Erythroblast (primary cell): Measurements from ENCODE around the gene MICU1.
"Not testable (repeated sequence)": the region's sequence is repeated elsewhere in the genome, so short reads cannot be mapped to it uniquely, and the experiment has no call there.

Source experiments
- DNase-seq, 2 experiments: peaks; one replicate each; lab custom pipeline; 2025; lab: John Stamatoyannopoulos, UW
- GATA1 ChIP-seq: IDR thresholded peaks from 2 replicates; pipeline ENCODE4 v1.6.1; 2011; ENCODE audit warnings: low read depth, mild to moderate bottlenecking, control low read depth, low read length, moderate library complexity
- POLR2A ChIP-seq: IDR thresholded peaks from 2 replicates; pipeline ENCODE4 v1.6.1; 2011; ENCODE audit warnings: mild to moderate bottlenecking, low read length

MICU1 gene

DNA sequence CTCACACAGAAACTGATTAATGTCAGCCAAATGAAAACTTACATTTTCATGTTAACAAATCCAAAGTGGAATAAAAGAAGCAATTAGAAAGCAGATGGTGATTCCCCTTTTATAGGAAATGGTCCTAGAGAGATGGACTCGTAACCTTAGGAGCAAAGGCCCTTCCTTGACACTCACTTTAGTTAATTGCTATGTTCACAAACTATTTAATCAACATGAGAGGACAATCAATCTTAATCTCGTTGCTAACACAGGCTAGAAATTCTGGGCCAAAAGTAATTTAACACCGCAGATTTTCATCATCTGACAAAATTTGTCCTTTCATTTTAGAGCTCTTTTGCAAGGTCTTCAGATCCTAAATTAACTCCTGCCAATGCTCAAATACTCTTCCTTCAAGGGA lies 207.2 kb downstream of the MICU1 start:
- DNase-seq = no peak
- no peak for TF ChIP-seq POLR2A
- no peak for TF ChIP-seq GATA1

- DNase-seq = no peak
- TF ChIP-seq GATA1 = no peak
- TF ChIP-seq POLR2A = no peak
These were observed 207.9 kb downstream of the MICU1 start for GRCh38 chr10:72417971-72418370.

- no peak for TF ChIP-seq GATA1
- no peak for TF ChIP-seq POLR2A
- no peak for DNase-seq
These were observed 209.2 kb downstream of the MICU1 start for GRCh38 chr10:72416661-72417060.

DNA sequence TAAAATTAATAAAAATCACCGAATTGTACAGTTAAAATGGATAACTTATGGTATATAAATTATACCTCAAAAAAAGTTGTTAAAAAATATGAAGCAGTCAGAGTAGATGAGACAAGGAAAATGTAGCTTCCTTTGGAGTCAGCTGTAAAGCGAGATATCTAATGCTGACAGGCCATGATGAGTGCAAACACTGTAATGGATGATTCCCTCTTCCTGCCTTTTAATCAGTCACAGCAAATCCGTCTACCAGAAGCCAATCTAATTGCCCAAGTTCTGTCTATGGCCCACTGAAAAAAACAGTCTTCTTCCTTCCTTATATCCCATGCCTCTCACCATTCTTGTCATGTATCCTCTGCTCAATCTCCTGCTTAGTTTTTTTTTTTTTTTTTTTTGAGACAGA lies 211.2 kb downstream of the MICU1 start:
- no peak for TF ChIP-seq POLR2A
- TF ChIP-seq GATA1 = no peak
- DNase-seq = no peak

DNA sequence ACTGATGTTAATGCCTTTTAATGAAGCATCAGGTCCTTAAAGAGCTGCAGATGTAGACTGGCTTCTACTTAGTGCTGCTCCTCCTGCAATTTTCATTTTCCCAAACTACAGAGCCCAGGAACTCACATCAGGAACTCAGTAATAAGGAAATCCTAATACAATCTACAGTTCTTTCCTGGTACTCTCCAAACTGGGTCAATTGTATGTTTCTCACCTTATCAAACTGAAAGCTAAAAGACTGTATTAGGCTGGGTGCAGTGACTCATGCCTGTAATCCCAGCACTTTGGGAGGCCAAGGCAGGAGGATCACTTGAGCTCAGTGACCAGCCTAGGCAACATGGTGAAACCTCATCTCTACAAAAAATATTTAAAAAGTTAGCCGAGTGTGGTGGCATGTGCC lies 216.7 kb downstream of the MICU1 start:
- TF ChIP-seq POLR2A (no peak), GATA1 (no peak)
- no peak for DNase-seq

- DNase-seq = no peak
- TF ChIP-seq POLR2A (no peak), GATA1 (no peak)
These were observed 217.8 kb downstream of the MICU1 start for GRCh38 chr10:72407927-72408600.

DNA sequence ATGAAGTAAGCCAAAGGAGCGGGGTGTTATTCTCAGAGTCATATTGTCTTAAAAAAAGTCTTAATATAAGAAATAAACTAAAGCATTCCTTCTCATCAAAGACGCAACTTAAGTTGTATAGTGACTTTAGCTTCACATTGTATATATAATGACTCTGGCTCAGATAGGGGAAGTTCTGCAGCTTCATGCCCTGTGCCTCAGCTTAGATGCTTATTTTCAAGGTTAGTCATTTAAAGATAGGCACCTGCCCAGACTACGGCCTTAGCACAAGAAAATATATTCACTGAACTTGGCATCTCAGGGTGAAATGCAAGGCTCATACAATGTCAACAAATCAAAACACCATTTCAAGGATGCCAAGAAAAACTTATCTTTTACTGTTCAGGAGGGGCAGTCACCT lies 218.4 kb downstream of the MICU1 start:
- TF ChIP-seq POLR2A = no peak
- no peak for TF ChIP-seq GATA1
- DNase-seq = no peak

GRCh38 chr10:72395581-72395980 lies 230.3 kb downstream of the MICU1 start:
- DNase-seq = peak; percentile 38 to 42

DNA sequence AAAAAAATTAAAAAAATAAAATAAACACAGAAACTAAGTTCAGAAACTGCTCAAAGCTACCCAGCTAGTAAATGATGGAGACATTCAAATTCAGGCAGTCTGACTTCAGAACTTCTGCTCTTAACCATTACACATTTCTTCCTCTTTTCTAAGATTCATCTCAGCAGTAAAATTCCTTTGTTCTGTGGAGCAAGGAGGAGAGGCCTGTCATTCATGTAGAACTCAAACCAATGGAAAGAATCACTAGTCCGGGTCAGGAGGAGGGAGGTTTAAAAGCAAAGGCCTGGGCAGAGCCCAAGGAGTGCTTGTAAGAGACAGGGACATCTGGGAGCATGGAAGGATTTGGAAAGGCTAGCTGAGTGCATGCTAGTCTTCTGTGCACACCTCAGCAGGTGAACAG lies 233.3 kb downstream of the MICU1 start:
- no peak for DNase-seq
- TF ChIP-seq GATA1 (no peak), POLR2A (no peak)

DNA sequence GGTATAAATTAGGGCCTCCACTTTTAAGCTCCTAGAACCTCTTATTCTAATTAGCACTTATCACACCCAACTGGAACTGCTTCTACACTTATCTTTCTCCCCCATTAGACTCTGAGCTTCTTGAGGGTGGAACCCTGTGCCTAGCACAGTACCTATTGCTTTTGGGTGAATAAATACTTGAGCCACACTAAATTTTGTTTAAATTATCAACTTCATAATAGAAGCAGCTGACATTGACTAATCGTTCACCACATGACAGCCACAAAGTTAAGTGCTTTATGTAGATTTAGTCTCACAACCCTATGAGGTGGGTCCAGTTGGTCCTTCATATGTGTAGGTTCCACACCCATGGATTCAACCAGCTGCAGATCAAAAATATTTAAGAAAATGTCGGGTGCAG lies 235.1 kb downstream of the MICU1 start:
- TF ChIP-seq GATA1 (no peak), POLR2A (no peak)
- DNase-seq = peak; percentile 65 to 75

DNA sequence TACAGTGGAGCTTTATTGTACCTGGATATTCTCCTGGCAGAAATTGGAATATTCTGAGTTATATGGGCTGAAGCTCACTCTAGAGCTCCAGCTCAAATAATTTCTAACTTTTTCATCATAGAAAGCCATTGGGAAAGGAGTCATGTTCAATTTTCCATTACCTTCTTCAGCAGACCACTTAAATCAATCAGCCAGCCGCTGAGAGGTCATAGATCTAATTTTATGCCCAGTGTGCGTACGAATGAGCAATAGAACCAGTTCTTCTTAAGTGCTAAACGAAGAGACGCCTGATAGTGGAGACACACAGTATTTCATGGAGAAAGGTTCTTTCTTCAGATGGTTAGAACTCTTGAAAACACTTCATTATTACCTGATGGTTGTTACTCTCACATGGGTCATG lies 236.2 kb downstream of the MICU1 start:
- no peak for TF ChIP-seq POLR2A
- no peak for TF ChIP-seq GATA1
- no peak for DNase-seq

DNA sequence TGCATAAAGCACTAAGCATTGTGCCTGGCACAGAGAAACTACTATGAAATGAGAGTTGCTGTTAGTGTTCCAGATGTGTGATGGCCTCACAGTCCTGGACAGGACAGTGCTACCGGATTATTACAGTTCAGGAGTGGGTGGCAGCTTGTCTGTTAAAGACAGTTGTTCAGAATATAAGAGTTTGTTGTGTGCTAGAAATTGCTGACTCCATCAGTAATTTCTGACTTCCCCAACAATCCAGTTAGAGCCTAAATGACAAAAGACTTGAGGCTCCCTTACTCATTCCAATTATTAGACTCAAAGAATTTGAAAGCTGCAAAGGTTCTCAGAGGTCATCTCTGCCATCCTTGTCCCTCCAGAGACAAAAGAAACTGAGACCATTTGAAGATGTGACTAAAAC lies 236.9 kb downstream of the MICU1 start:
- TF ChIP-seq POLR2A = no peak
- TF ChIP-seq GATA1 = no peak
- no peak for DNase-seq

- no peak for TF ChIP-seq GATA1
- TF ChIP-seq POLR2A = no peak
- DNase-seq = no peak
These were observed 237.8 kb downstream of the MICU1 start for GRCh38 chr10:72388062-72388461.

- TF ChIP-seq POLR2A = no peak
- no peak for TF ChIP-seq GATA1
- peak; percentile 22 to 60 for DNase-seq
These were observed 238.8 kb downstream of the MICU1 start for GRCh38 chr10:72386916-72387586.

- TF ChIP-seq GATA1 (no peak), POLR2A (no peak)
- DNase-seq = no peak
These were observed 240.2 kb downstream of the MICU1 start for GRCh38 chr10:72385724-72386123.

- DNase-seq = not testable (repeated sequence)
These were observed 240.9 kb downstream of the MICU1 start for GRCh38 chr10:72384982-72385381.
